Mesenchymal stem cell (in vitro differentiated cells and primary cell): ENCODE measurements around the gene LAMC3.

Experiments used
- DNase-seq: peaks from one replicate; pipeline ENCODE4 v3.0.0-alpha.2; 2013
- H2AFZ ChIP-seq: one replicate; pipeline ENCODE4 v1.6.1; 2013; ENCODE audit warnings: low read depth, mild to moderate bottlenecking, control low read depth, inconsistent platforms, low read length, moderate library complexity
- H2AK5ac ChIP-seq: 2 replicates; pipeline ENCODE4 v1.6.1; 2013; ENCODE audit warnings: low read length, moderate library complexity, mild to moderate bottlenecking, inconsistent platforms; ENCODE audit not compliant: severe bottlenecking
- H2BK120ac ChIP-seq: one replicate; pipeline ENCODE4 v1.6.1; 2013; ENCODE audit warnings: low read depth, mild to moderate bottlenecking, inconsistent platforms, low read length, moderate library complexity
- H2BK12ac ChIP-seq, 2 experiments: one replicate each; pipeline ENCODE4 v1.6.1; 2013; ENCODE audit warnings: inconsistent platforms in 2 of 2, low read length in 2 of 2, mild to moderate bottlenecking in 2 of 2, moderate library complexity in 2 of 2, control low read depth in 1 of 2
- H2BK15ac ChIP-seq: one replicate; pipeline ENCODE4 v1.6.1; 2013; ENCODE audit warnings: mild to moderate bottlenecking, low read depth, inconsistent platforms; ENCODE audit not compliant: poor library complexity, severe bottlenecking
- H2BK5ac ChIP-seq: 2 replicates; pipeline ENCODE4 v1.6.1; 2013; ENCODE audit warnings: low read depth, mild to moderate bottlenecking, low read length, control low read depth, inconsistent platforms; ENCODE audit not compliant: poor library complexity, severe bottlenecking
- H3K14ac ChIP-seq, 2 experiments: one replicate each; pipeline ENCODE4 v1.6.1; 2013; ENCODE audit warnings: inconsistent platforms in 2 of 2, low read length in 2 of 2, control low read depth in 1 of 2, mild to moderate bottlenecking in 1 of 2, moderate library complexity in 1 of 2
- H3K18ac ChIP-seq, 2 experiments: one replicate each; pipeline ENCODE4 v1.6.1; 2013; ENCODE audit warnings: inconsistent platforms in 2 of 2, low read length in 2 of 2, control low read depth in 1 of 2, low read depth in 1 of 2, mild to moderate bottlenecking in 1 of 2
- H3K23ac ChIP-seq, 2 experiments: one replicate each; pipeline ENCODE4 v1.6.1; 2013; ENCODE audit warnings: inconsistent platforms in 2 of 2, low read length in 2 of 2, mild to moderate bottlenecking in 2 of 2, moderate library complexity in 2 of 2, control low read depth in 1 of 2
- H3K27ac ChIP-seq: 2 replicates; pipeline ENCODE4 v1.5.1; 2013; ENCODE audit warnings: mild to moderate bottlenecking, moderate library complexity, low read length, control low read depth, inconsistent platforms; ENCODE audit not compliant: poor library complexity, severe bottlenecking
- H3K27me3 ChIP-seq, 2 experiments: 2 replicates each; pipeline versions ENCODE4 v1.6.1 to v1.7.0; 2013; ENCODE audit warnings: low read length in 2 of 2, mild to moderate bottlenecking in 2 of 2, moderate library complexity in 2 of 2, control low read depth in 1 of 2, inconsistent platforms in 1 of 2; ENCODE audit not compliant: control insufficient read depth in 1 of 2, insufficient read depth in 1 of 2
- H3K36me3 ChIP-seq, 2 experiments: 2 replicates each; pipeline versions ENCODE4 v1.6.1 to v1.7.0; 2013; ENCODE audit warnings: low read length in 2 of 2, control low read depth in 1 of 2, inconsistent platforms in 1 of 2, low read depth in 1 of 2, mild to moderate bottlenecking in 1 of 2; ENCODE audit not compliant: insufficient read depth in 2 of 2, control insufficient read depth in 1 of 2
- H3K4ac ChIP-seq, 2 experiments: one replicate each; pipeline ENCODE4 v1.6.1; 2013; ENCODE audit warnings: inconsistent platforms in 2 of 2, low read length in 2 of 2, mild to moderate bottlenecking in 2 of 2, moderate library complexity in 2 of 2, control low read depth in 1 of 2, low read depth in 1 of 2
- H3K4me1 ChIP-seq: 2 replicates; pipeline ENCODE4 v1.6.1; 2013; ENCODE audit warnings: low read depth, low read length, control low read depth; ENCODE audit not compliant: control insufficient read depth, insufficient read depth
- H3K4me2 ChIP-seq: 2 replicates; pipeline ENCODE4 v1.6.1; 2013; ENCODE audit warnings: low read length, mild to moderate bottlenecking, inconsistent platforms; ENCODE audit not compliant: poor library complexity, severe bottlenecking
- H3K4me3 ChIP-seq, 2 experiments: 2 replicates each; pipeline versions ENCODE4 v1.5.1 to v1.7.0; 2013; ENCODE audit warnings: low read length in 2 of 2, mild to moderate bottlenecking in 2 of 2, control low read depth in 1 of 2, low read depth in 1 of 2; ENCODE audit not compliant: insufficient read depth in 1 of 2
- H3K79me1 ChIP-seq: replicated peaks from 2 replicates; pipeline ENCODE4 v1.6.1; 2013; ENCODE audit warnings: mild to moderate bottlenecking, control low read depth, low read length, inconsistent platforms; ENCODE audit not compliant: poor library complexity, severe bottlenecking
- H3K9ac ChIP-seq: 2 replicates; pipeline ENCODE4 v1.7.0; 2013; ENCODE audit warnings: mild to moderate bottlenecking, low read length, moderate library complexity
- H3K9me3 ChIP-seq: 2 replicates; pipeline ENCODE4 v1.7.0; 2013; ENCODE audit warnings: mild to moderate bottlenecking, low read length; ENCODE audit not compliant: control insufficient read depth
- H4K8ac ChIP-seq: one replicate; pipeline ENCODE4 v1.6.1; 2013; ENCODE audit warnings: inconsistent platforms, mild to moderate bottlenecking, low read length, moderate library complexity
- H4K91ac ChIP-seq: one replicate; pipeline ENCODE4 v1.6.1; 2013; ENCODE audit warnings: mild to moderate bottlenecking, low read length, inconsistent platforms
- whole genome bisulfite sequencing: methylation state at CpG from one replicate; pipeline ENCODE4 v1.1.7; 2013; ENCODE audit warnings: mixed read lengths; 5-methylcytosine and 5-hydroxymethylcytosine counted together

LAMC3 gene

GRCh38 chr9:131078427-131079366, 69.7 kb downstream of the LAMC3 start:
- no peak overlapping the region for H4K8ac ChIP-seq
- H3K4me2 ChIP-seq = no peak overlapping the region
- H2BK5ac ChIP-seq = no peak overlapping the region
- no peak overlapping the region for H3K23ac ChIP-seq
- peaks cover 2% of the 10 kb centered on the region for H3K4me1 ChIP-seq
- no peak overlapping the region for H3K4ac ChIP-seq
- no peak overlapping the region for H3K18ac ChIP-seq
- no peak overlapping the region for H3K9ac ChIP-seq
- H4K91ac ChIP-seq = no peak overlapping the region
- peaks cover 18 to 55% of the 10 kb centered on the region in 2 experiments for H3K27me3 ChIP-seq
- H2AFZ ChIP-seq = no peak overlapping the region
- no peak overlapping the region for H2BK15ac ChIP-seq
- no peak overlapping the region for H2BK12ac ChIP-seq
- peaks cover 0 to 4% of the 10 kb centered on the region in 2 experiments for H3K36me3 ChIP-seq
- H3K79me1 ChIP-seq = no peaks in the 10 kb centered on the region
- no peaks in the 10 kb centered on the region for H3K9me3 ChIP-seq
- H3K4me3 ChIP-seq = no peak overlapping the region
- H3K14ac ChIP-seq = no peak overlapping the region
- no peak overlapping the region for H2AK5ac ChIP-seq
- WGBS = 83% methylated on average over 17 of the region's 17 CpGs
- H3K27ac ChIP-seq = no peak overlapping the region
- no peak for DNase-seq
- H2BK120ac ChIP-seq = no peak overlapping the region

GRCh38 chr9:131080589-131080988, 71.6 kb downstream of the LAMC3 start:
- H3K23ac ChIP-seq = no peak overlapping the region
- no peak overlapping the region for H3K4ac ChIP-seq
- no peak overlapping the region for H2BK5ac ChIP-seq
- H4K8ac ChIP-seq = no peak overlapping the region
- 90% methylated on average over 9 of the region's 9 CpGs for WGBS
- H3K9ac ChIP-seq = no peak overlapping the region
- no peaks in the 10 kb centered on the region for H3K9me3 ChIP-seq
- H2BK15ac ChIP-seq = no peak overlapping the region
- H3K27ac ChIP-seq = no peak overlapping the region
- peaks cover 27 to 60% of the 10 kb centered on the region in 2 experiments for H3K27me3 ChIP-seq
- H3K79me1 ChIP-seq = no peaks in the 10 kb centered on the region
- H4K91ac ChIP-seq = no peak overlapping the region
- peaks cover 2% of the 10 kb centered on the region for H3K4me1 ChIP-seq
- H2AK5ac ChIP-seq = no peak overlapping the region
- no peak overlapping the region for H2BK12ac ChIP-seq
- DNase-seq = no peak
- no peak overlapping the region for H2BK120ac ChIP-seq
- H2AFZ ChIP-seq = no peak overlapping the region
- H3K36me3 ChIP-seq = peaks cover 0 to 4% of the 10 kb centered on the region in 2 experiments
- H3K4me2 ChIP-seq = no peak overlapping the region
- no peak overlapping the region for H3K4me3 ChIP-seq
- H3K18ac ChIP-seq = no peak overlapping the region
- H3K14ac ChIP-seq = no peak overlapping the region

GRCh38 chr9:131081868-131082267, 72.9 kb downstream of the LAMC3 start:
- Histone ChIP-seq H3K4me1 (peaks cover 2% of the 10 kb centered on the region), H2BK5ac (no peak overlapping the region), H3K27me3 (peaks cover 29 to 63% of the 10 kb centered on the region in 2 experiments), H3K4me3 (no peak overlapping the region), H3K36me3 (peaks cover 0 to 4% of the 10 kb centered on the region in 2 experiments), H3K9me3 (no peaks in the 10 kb centered on the region), H3K14ac (no peak overlapping the region), H3K9ac (no peak overlapping the region), H3K23ac (no peak overlapping the region), H3K4me2 (no peak overlapping the region), H4K8ac (no peak overlapping the region), H3K4ac (no peak overlapping the region), H2AK5ac (no peak overlapping the region), H3K79me1 (no peaks in the 10 kb centered on the region), H3K27ac (no peak overlapping the region), H2BK12ac (no peak overlapping the region), H4K91ac (no peak overlapping the region), H2BK120ac (no peak overlapping the region), H2AFZ (no peak overlapping the region), H2BK15ac (no peak overlapping the region), H3K18ac (no peak overlapping the region)
- DNase-seq = no peak
- WGBS = 86% methylated on average over 9 of the region's 9 CpGs

- DNase-seq = no peak
- Histone ChIP-seq H3K23ac (no peak overlapping the region), H3K4me3 (no peak overlapping the region), H3K36me3 (peaks cover 0 to 4% of the 10 kb centered on the region in 2 experiments), H4K91ac (no peak overlapping the region), H3K4me1 (peaks cover 2% of the 10 kb centered on the region), H3K27me3 (peaks cover 31 to 64% of the 10 kb centered on the region in 2 experiments), H2AFZ (no peak overlapping the region), H2BK5ac (no peak overlapping the region), H3K27ac (no peak overlapping the region), H2BK12ac (no peak overlapping the region), H3K9me3 (no peaks in the 10 kb centered on the region), H2BK15ac (no peak overlapping the region), H3K14ac (no peak overlapping the region), H3K9ac (no peak overlapping the region), H3K79me1 (no peaks in the 10 kb centered on the region), H2AK5ac (no peak overlapping the region), H2BK120ac (no peak overlapping the region), H3K4me2 (no peak overlapping the region), H3K4ac (no peak overlapping the region), H3K18ac (no peak overlapping the region), H4K8ac (no peak overlapping the region)
- WGBS = 81% methylated on average over 9 of the region's 11 CpGs
These were observed 74.0 kb downstream of the LAMC3 start for GRCh38 chr9:131082774-131083512.
